GM10266 (cell line): ENCODE results near the gene SINHCAF.

Experiments
- DNase-seq: peaks from one replicate; pipeline ENCODE4 v3.0.0; 2012; ENCODE audit errors: extremely low spot score
- TF ChIP-seq, protein P1 (sequence below): IDR thresholded peaks from 2 replicates; pipeline ENCODE4 v1.5.1; 2012; ENCODE audit warnings: mild to moderate bottlenecking, low read depth; ENCODE audit not compliant: control insufficient read depth, insufficient read depth; ENCODE audit errors: missing control alignments

SINHCAF gene

DNA sequence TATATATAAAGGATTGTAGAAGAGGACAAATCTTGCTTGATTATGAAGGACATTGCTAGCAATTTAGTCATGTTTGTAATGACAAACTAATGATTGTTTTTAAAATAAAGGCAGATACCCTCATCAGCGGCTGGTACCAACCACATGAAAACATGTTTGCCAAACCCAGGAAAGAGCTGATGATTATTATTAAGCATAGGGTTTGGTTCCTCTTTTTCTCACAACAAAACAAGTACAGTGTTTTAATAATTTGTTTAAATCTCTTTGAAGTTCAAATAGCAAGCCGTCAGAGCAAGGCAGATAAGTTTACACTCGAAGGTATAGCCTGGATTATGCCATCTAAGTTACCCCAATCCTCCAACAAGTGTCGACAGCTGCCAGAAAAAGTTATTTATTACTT, 5.3 kb upstream of the SINHCAF start:
- no peak for DNase-seq
- TF ChIP-seq, protein P1, sequence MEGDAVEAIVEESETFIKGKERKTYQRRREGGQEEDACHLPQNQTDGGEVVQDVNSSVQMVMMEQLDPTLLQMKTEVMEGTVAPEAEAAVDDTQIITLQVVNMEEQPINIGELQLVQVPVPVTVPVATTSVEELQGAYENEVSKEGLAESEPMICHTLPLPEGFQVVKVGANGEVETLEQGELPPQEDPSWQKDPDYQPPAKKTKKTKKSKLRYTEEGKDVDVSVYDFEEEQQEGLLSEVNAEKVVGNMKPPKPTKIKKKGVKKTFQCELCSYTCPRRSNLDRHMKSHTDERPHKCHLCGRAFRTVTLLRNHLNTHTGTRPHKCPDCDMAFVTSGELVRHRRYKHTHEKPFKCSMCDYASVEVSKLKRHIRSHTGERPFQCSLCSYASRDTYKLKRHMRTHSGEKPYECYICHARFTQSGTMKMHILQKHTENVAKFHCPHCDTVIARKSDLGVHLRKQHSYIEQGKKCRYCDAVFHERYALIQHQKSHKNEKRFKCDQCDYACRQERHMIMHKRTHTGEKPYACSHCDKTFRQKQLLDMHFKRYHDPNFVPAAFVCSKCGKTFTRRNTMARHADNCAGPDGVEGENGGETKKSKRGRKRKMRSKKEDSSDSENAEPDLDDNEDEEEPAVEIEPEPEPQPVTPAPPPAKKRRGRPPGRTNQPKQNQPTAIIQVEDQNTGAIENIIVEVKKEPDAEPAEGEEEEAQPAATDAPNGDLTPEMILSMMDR = no peak

DNA sequence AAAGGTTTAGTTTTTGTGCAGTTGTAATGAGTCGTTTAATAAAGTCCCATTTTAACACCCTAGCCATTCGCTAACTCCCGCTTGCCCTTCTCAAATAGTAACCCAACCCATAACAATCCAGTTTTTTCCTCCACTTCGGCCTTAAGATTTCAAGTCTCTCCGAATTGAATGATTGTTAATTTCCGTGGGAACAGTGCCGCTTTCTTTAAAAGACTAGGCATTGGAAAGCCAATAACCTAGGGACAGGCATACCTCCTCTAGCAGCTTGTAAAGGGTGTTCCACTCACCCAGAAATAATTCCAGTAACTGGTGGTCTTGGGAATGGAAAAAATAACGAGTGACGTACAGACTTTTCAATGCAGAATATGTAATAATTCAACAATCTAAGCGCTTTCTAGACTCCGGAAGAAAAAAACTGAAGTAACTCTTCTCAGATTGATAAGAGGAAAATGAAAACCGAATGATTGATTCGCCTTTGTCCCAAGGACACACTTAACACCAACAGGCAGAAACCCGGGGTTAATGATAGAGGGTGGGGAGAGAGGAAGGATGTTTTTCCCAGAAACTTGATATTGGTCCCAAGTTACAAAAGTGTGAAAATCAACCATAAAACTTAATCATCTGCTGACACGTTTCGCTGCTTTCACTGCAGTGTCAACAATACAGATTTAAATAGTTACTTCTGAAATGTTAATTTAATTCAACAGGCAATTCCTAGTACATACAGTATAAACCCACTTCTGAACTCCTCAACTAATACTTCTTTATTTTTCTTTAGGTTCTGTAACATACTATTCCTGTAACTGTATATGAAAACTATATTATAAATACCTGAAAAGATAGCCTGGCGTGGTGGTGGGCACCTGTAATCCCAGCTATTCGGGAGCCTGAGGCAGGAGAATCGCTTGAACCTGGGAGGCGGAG, 1.0 kb upstream of the SINHCAF start:
- TF ChIP-seq, protein P1 = no peak
- DNase-seq = no peak

DNA sequence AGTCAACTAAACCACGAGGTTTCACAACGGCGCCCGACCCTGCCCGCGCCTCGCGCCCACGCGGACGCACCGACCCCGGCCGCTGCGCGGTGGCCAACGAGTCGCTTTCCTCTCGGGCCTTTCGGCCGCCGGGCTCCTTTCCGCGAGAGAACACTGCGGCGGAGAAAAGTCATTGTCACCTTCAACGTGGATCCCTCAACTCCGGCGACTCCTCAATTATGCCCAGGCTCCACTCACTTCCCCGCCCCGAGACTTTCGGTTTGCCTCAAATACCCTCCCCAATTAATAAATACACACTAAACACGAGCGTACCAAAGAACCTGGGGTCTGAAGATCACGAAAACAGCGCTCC, 450 bp downstream of the SINHCAF start:
- peak; percentile 46 for DNase-seq
- TF ChIP-seq, protein P1 = no peak

DNA sequence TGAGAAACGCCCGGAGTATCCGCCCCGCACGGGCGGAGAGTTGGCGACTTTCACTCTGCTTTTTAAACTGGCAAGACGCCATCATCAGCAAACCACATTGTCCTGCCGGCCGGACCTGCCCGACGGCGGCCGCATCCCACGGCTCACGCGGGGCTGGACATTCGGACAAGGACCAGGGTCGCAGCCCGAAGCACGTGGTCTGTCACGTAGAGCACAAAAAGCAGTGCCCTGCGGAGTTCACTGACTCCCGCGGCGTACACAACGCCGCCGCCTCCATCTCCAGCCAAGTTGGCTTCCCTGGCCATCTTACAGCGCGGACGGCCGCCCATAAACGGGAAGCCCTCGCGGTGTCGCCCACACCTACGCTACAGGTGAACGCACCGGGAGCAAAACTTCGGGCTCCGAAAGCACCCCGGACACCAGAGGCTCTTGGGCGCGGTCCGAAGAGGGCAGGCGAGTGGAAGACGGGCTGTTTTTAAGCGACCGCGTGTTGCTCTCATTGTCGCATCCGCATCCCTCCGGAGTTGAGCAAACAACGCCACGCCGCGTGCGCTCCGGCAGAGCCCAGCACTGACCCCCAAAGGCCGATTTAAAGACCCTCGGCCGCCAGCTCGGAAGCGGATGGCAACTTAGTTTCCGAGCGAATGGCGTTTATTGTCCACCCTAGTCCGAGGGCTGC, 966 bp downstream of the SINHCAF start:
- TF ChIP-seq, protein P1 = no peak
- peak; percentile 47 for DNase-seq

DNA sequence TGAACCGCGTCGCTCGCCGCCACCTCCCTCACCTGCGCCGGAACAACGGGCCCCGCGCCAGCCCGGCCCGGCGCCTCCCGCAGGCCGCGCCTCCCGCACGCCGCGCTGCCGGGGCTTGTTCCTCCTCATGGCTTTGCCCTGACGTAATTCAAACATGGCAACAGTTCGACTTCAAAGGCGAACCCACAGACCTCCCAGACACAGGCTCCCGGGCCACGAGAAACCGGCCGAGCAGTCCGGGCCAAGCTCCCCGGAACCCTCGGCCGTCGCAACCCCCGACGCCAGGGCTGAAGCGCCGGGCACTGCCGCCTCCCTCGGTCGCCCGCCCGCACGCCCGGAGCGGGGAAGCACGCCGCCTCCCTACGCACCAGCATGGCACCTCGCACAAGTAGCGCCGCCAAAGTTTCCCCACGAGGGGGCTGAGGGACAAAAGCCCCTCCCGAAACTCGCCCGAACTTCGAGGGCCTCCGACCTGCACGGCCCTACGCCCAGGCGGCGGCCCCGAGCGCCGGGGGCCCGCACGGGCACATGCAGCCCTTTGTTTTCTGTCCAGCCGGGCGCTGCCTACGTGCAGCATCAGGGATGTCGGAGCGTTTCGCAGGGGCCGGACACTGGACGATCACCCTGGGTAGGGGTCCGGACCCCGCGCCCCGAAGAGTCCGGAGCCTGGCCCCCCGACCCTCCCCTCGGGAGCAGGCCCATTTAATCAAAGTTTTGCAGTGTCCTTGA, 1.7 kb downstream of the SINHCAF start:
- peak; percentile 76 for DNase-seq
- TF ChIP-seq, protein P1 = no peak

DNA sequence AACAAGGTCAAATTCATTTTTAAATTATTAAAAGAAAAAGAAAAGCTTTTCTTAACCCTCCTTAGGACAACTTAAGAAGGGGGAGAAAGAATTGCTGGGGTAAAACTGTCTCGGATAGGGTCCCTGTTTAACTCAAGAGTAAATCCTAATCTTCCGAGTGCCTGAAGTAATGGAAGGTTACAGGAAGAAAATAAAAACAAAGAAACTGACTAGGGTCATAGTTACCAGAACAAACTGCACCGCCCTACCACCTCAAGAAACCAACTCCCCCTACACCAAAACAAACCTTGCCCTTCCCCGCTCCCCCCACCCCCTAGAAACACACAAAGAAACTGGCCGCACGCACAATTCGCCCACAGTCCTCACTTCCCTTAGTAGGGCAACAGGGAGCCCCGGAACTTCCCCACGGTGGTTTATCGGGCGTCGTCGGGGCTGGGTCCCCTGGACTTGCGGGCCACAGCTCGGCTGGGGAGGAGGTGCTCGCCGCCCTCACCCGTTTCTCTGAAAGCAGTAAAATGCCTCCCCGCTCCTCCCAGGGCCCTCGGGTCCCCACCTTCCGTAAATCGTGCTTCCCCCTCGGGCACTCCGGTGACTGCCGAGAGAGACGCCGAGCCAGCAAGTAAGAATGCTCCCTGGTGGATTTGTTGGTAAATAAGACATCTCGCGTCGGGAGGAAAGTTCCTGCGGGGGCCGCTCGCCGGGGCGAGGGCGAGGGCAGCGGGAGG, 2.4 kb downstream of the SINHCAF start:
- TF ChIP-seq, protein P1 = no peak
- peak; percentile 72 for DNase-seq
